GM12878 (cell line): ENCODE measurements around the gene TRERF1. TPM values are rescaled to one million over a fixed set of nuclear protein-coding genes. Genes with fewer than 3 reads are reported as not detected.

ENCODE experiments used
- ATAC-seq: fragments of 200-7000 bp; cut with Tn5 transposase; 3 replicates; pipeline ENCODE4 v1.9.1; 2020; ENCODE audit warnings: mild to moderate bottlenecking, moderate library complexity
- BruUV-seq: library from RNA; stranded (reverse); fragments of 400-500 nt; replicated peaks from 2 replicates; lab custom pipeline; 2021; lab: Mats Ljungman, UMichigan
- CTCF ChIA-PET: fragments of 300-600 bp; sonication (Branson Sonifier 250); formaldehyde crosslinking; extraction: SDS; loops from one replicate; lab custom pipeline; 2021; ENCODE audit warnings: inconsistent platforms; lab: Yijun Ruan, JAX
- POLR2A ChIA-PET: fragments of 350-600 bp; formaldehyde crosslinking; extraction: SDS; loops from one replicate; lab custom pipeline; 2021; ENCODE audit warnings: inconsistent platforms; lab: Charles Lee
- RAD21 ChIA-PET: fragments of 300-600 bp; sonication (Branson Sonifier 250); formaldehyde crosslinking; loops from one replicate; lab custom pipeline; 2023; ENCODE audit warnings: antibody characterized with exemption; ENCODE audit not compliant: unreplicated experiment; lab: Charles Lee
- SMC1A ChIA-PET: fragments of 300-600 bp; sonication (Branson Sonifier 250); formaldehyde crosslinking; loops from one replicate; lab custom pipeline; 2023; ENCODE audit not compliant: unreplicated experiment, uncharacterized antibody; lab: Charles Lee
- DNase-seq: peaks from one replicate; pipeline ENCODE4 v3.0.0-alpha.2; 2011; ENCODE audit warnings: low read depth, low spot score
- FAIRE-seq: peaks from 3 replicates; lab custom pipeline; 2011; peaks lifted over from hg19 to GRCh38; lab: Jason Lieb, UNC
- H2AFZ ChIP-seq: 2 replicates; pipeline ENCODE4 v1.6.0; 2011; ENCODE audit warnings: low read depth, low read length, control low read depth; ENCODE audit not compliant: control insufficient read depth
- H3K27ac ChIP-seq: 2 replicates; pipeline ENCODE4 v1.5.1; 2011; ENCODE audit warnings: control low read depth; ENCODE audit not compliant: control insufficient read depth, insufficient read depth
- H3K27me3 ChIP-seq, 2 experiments: replicated peaks in 1 of 2; 2 replicates each; pipeline versions ENCODE4 v1.6.0 to v1.6.1; 2011; ENCODE audit warnings: low read length in 1 of 2; ENCODE audit not compliant: control insufficient read depth in 2 of 2, insufficient read depth in 2 of 2
- H3K36me3 ChIP-seq, 2 experiments: 2 replicates each; pipeline ENCODE4 v1.5.1; 2011; ENCODE audit warnings: low read length in 1 of 2; ENCODE audit not compliant: control insufficient read depth in 2 of 2, insufficient read depth in 2 of 2
- H3K4me1 ChIP-seq: 2 replicates; pipeline ENCODE4 v1.6.1; 2011; ENCODE audit warnings: mild to moderate bottlenecking, low read length, moderate library complexity, mixed read lengths; ENCODE audit not compliant: control insufficient read depth, insufficient read depth
- H3K4me2 ChIP-seq: 2 replicates; pipeline ENCODE4 v1.6.0; 2011; ENCODE audit warnings: control low read depth; ENCODE audit not compliant: control insufficient read depth, insufficient read depth
- H3K4me3 ChIP-seq: fragments of 200-600 bp; sonication (generic); 2 replicates; pipeline ENCODE4 v1.5.1; 2016
- H3K79me2 ChIP-seq: 2 replicates; pipeline ENCODE4 v1.6.0; 2011; ENCODE audit warnings: low read length; ENCODE audit not compliant: control insufficient read depth, insufficient read depth
- H3K9ac ChIP-seq: 2 replicates; pipeline ENCODE4 v1.8.0; 2011; ENCODE audit warnings: low read length, control low read depth, mixed read lengths; ENCODE audit not compliant: control insufficient read depth, insufficient read depth
- H3K9me3 ChIP-seq: replicated peaks from 3 replicates; pipeline ENCODE4 v1.5.1; 2011; ENCODE audit warnings: mild to moderate bottlenecking, low read length; ENCODE audit not compliant: control insufficient read depth, insufficient read depth
- H4K20me1 ChIP-seq: 2 replicates; pipeline ENCODE4 v1.6.0; 2011; ENCODE audit not compliant: control insufficient read depth, insufficient read depth
- ATF7 ChIP-seq: fragments of 450-650 bp; IDR thresholded peaks from 2 replicates; pipeline ENCODE4 v1.6.1; 2016; ENCODE audit warnings: low read depth, mild to moderate bottlenecking
- CHD4 ChIP-seq: fragments of 200-600 bp; sonication (generic); IDR thresholded peaks from 2 replicates; pipeline ENCODE4 v1.6.1; 2016; ENCODE audit warnings: mild to moderate bottlenecking
- DPF2 ChIP-seq: fragments of 450-650 bp; IDR thresholded peaks from 2 replicates; pipeline ENCODE4 v1.6.1; 2017; ENCODE audit warnings: mild to moderate bottlenecking
- HCFC1 ChIP-seq: fragments of 150-350 bp; IDR thresholded peaks from 2 replicates; pipeline ENCODE4 v1.6.1; 2014; ENCODE audit warnings: low read length
- NFXL1 ChIP-seq: fragments of 450-650 bp; IDR thresholded peaks from 2 replicates; pipeline ENCODE4 v1.6.1; 2017; ENCODE audit warnings: antibody characterized with exemption, mild to moderate bottlenecking, borderline replicate concordance
- NFYB ChIP-seq: IDR thresholded peaks from 2 replicates; pipeline ENCODE4 v1.6.1; 2011; ENCODE audit warnings: low read depth, mild to moderate bottlenecking, low read length, improper control_type of control experiment, moderate library complexity; ENCODE audit not compliant: insufficient read depth
- POU2F2 ChIP-seq: IDR thresholded peaks from 3 replicates; pipeline ENCODE4 v1.6.1; 2011; ENCODE audit warnings: low read depth, mild to moderate bottlenecking, low read length, borderline replicate concordance
- RAD21 ChIP-seq: IDR thresholded peaks from 2 replicates; pipeline ENCODE4 v1.6.1; 2011; ENCODE audit warnings: mild to moderate bottlenecking, low read depth, low read length, moderate library complexity; ENCODE audit not compliant: insufficient read depth
- RAD51 ChIP-seq: fragments of 450-650 bp; IDR thresholded peaks from 2 replicates; pipeline ENCODE4 v1.6.1; 2016; ENCODE audit warnings: moderate library complexity, mild to moderate bottlenecking, inconsistent platforms
- RUNX3 ChIP-seq: IDR thresholded peaks from 2 replicates; pipeline ENCODE4 v1.6.1; 2012; ENCODE audit warnings: low read length, inconsistent platforms
- SMAD1 ChIP-seq: fragments of 450-650 bp; IDR thresholded peaks from 2 replicates; pipeline ENCODE4 v1.6.1; 2018; ENCODE audit warnings: mild to moderate bottlenecking, low read depth; ENCODE audit not compliant: partially characterized antibody
- SREBF2 ChIP-seq: IDR thresholded peaks from 2 replicates; pipeline ENCODE4 v1.6.1; 2012; ENCODE audit warnings: mild to moderate bottlenecking, low read length
- STAT3 ChIP-seq: IDR thresholded peaks from 2 replicates; pipeline ENCODE4 v1.6.1; 2011; ENCODE audit warnings: low read depth, low read length, improper control_type of control experiment
- TAF1 ChIP-seq: IDR thresholded peaks from 2 replicates; pipeline ENCODE4 v1.6.1; 2011; ENCODE audit warnings: mild to moderate bottlenecking, low read depth, low read length, borderline replicate concordance
- WGBS: methylation state at CpG from one replicate; pipeline ENCODE4 v1.1.6; 2016; ENCODE audit warnings: low lambda C conversion rate; ENCODE audit not compliant: insufficient replicate concordance, insufficient coverage; ENCODE audit errors: missing lambda C conversion rate; 5-methylcytosine and 5-hydroxymethylcytosine counted together
- in situ Hi-C: fragments of 300-500 bp; cut with MboI; formaldehyde crosslinking; loops from 9 replicates; pipeline ENCODE4 v1.14.3; 2018; ENCODE audit warnings: mixed read lengths
- intact Hi-C: fragments of 100-400 bp; cut with micrococcal nuclease; formaldehyde crosslinking; loops from one replicate; pipeline ENCODE4 v1.14.2; 2022; ENCODE audit not compliant: unreplicated experiment
- polyA plus RNA-seq, 11 experiments: library from polyadenylated mRNA; depleted of rRNA in 4 of 11; unstranded in 6 of 11; stranded (reverse) in 5 of 11; fragments of >200 nt; fragmentation: Nextera tagmentation in 4 of 11; fragmentation: Illumina TruSeq in 1 of 11; extraction: Ambion mirVana in 4 of 11; extraction: Trizol in 1 of 11; gene quantifications; 1 replicate in 1 of 11; 2 replicates in 10 of 11; pipeline versions ENCODE4 v1.2.1 to v1.2.3, GENCODE V29; 2011 to 2016; ENCODE audit warnings: inconsistent platforms in 2 of 11, missing spikeins in 2 of 11, low read depth in 1 of 11
- total RNA-seq, 4 experiments: library from RNA; depleted of rRNA in 3 of 4; stranded (reverse); fragments of >200 nt in 3 of 4; fragmentation: Illumina TruSeq in 1 of 4; extraction: Trizol in 1 of 4; gene quantifications; 2 replicates each; pipeline versions ENCODE4 v1.2.1 to v1.2.3, GENCODE V29; 2013 to 2021
- TF ChIP-seq, protein P1 (sequence below): fragments of 150-350 bp; IDR thresholded peaks from 2 replicates; pipeline ENCODE4 v1.6.1; 2016; ENCODE audit warnings: low read depth, low read length
- TF ChIP-seq, protein P2 (sequence below): IDR thresholded peaks from 2 replicates; pipeline ENCODE4 v1.6.1; 2011; ENCODE audit warnings: low read depth, mild to moderate bottlenecking, low read length, moderate library complexity, borderline replicate concordance; ENCODE audit errors: extremely low read depth
- TF ChIP-seq, protein P3 (sequence below): fragments of 450-650 bp; formaldehyde crosslinking; IDR thresholded peaks from 2 replicates; pipeline ENCODE4 v1.4.0; 2020; ENCODE audit warnings: mild to moderate bottlenecking, moderate library complexity

The TRERF1 gene
- total and polyA plus RNA-seq, 10 of the 15 experiments (the other 5 are each of a cell fraction or from before 2014, with no cell fraction given) = 2.2 to 19.4 (median 7.2) TPM

DNA sequence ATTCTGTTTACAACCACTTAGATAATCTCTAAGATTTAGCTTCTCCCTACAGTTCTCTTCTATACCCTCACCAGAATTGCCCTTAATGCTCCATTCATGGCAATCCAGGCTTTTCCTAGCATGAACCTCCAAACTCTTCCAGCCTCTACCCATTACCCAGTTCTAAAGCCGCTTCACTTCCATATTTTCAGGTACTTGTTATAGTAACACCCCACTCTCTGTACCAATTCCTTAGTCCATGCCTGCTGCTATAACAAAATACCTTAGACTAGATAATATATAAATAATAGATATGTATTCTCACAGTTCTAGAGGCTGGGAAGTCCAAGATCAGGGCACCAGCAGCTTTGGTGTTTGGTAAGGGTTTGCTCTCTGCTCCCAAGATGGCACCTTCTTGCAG, 16.5 kb upstream of the TRERF1 start:
- ChIA-PET CTCF (interaction anchor here (1.3 kb wide), 1 partner anchor 23 kb away, joined by 3 read pairs; no protein-coding TSS in a partner anchor), RAD21 (interaction anchor here (2.2 kb wide), 1 partner anchor 79 kb away, joined by 6 read pairs; no protein-coding TSS in a partner anchor)
- no peaks in the 10 kb centered on the region for H4K20me1 ChIP-seq
- no peaks in the 10 kb centered on the region for H3K4me1 ChIP-seq
- H3K27me3 ChIP-seq = no peaks in the 10 kb centered on the region
- no peaks in the 10 kb centered on the region for H3K79me2 ChIP-seq
- H3K27ac ChIP-seq = no peak overlapping the region
- H3K4me3 ChIP-seq = no peak overlapping the region
- no TSS peak for BruUV-seq
- ATAC-seq (no peak), FAIRE-seq (no peak)
- no peaks in the 10 kb centered on the region for H3K36me3 ChIP-seq
- no peak overlapping the region for H3K4me2 ChIP-seq
- TF ChIP-seq TAF1 (no peak), RAD51 (no peak), NFXL1 (no peak), STAT3 (no peak), SREBF2 (no peak), SMAD1 (no peak), RUNX3 (no peak), CHD4 (no peak), RAD21 (no peak), NFYB (no peak), DPF2 (no peak), ATF7 (no peak), HCFC1 (no peak), POU2F2 (no peak)
- TF ChIP-seq, protein P1, sequence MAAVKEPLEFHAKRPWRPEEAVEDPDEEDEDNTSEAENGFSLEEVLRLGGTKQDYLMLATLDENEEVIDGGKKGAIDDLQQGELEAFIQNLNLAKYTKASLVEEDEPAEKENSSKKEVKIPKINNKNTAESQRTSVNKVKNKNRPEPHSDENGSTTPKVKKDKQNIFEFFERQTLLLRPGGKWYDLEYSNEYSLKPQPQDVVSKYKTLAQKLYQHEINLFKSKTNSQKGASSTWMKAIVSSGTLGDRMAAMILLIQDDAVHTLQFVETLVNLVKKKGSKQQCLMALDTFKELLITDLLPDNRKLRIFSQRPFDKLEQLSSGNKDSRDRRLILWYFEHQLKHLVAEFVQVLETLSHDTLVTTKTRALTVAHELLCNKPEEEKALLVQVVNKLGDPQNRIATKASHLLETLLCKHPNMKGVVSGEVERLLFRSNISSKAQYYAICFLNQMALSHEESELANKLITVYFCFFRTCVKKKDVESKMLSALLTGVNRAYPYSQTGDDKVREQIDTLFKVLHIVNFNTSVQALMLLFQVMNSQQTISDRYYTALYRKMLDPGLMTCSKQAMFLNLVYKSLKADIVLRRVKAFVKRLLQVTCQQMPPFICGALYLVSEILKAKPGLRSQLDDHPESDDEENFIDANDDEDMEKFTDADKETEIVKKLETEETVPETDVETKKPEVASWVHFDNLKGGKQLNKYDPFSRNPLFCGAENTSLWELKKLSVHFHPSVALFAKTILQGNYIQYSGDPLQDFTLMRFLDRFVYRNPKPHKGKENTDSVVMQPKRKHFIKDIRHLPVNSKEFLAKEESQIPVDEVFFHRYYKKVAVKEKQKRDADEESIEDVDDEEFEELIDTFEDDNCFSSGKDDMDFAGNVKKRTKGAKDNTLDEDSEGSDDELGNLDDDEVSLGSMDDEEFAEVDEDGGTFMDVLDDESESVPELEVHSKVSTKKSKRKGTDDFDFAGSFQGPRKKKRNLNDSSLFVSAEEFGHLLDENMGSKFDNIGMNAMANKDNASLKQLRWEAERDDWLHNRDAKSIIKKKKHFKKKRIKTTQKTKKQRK = no peak
- TF ChIP-seq, protein P2, sequence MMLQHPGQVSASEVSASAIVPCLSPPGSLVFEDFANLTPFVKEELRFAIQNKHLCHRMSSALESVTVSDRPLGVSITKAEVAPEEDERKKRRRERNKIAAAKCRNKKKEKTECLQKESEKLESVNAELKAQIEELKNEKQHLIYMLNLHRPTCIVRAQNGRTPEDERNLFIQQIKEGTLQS = no peak
- TF ChIP-seq, protein P3, sequence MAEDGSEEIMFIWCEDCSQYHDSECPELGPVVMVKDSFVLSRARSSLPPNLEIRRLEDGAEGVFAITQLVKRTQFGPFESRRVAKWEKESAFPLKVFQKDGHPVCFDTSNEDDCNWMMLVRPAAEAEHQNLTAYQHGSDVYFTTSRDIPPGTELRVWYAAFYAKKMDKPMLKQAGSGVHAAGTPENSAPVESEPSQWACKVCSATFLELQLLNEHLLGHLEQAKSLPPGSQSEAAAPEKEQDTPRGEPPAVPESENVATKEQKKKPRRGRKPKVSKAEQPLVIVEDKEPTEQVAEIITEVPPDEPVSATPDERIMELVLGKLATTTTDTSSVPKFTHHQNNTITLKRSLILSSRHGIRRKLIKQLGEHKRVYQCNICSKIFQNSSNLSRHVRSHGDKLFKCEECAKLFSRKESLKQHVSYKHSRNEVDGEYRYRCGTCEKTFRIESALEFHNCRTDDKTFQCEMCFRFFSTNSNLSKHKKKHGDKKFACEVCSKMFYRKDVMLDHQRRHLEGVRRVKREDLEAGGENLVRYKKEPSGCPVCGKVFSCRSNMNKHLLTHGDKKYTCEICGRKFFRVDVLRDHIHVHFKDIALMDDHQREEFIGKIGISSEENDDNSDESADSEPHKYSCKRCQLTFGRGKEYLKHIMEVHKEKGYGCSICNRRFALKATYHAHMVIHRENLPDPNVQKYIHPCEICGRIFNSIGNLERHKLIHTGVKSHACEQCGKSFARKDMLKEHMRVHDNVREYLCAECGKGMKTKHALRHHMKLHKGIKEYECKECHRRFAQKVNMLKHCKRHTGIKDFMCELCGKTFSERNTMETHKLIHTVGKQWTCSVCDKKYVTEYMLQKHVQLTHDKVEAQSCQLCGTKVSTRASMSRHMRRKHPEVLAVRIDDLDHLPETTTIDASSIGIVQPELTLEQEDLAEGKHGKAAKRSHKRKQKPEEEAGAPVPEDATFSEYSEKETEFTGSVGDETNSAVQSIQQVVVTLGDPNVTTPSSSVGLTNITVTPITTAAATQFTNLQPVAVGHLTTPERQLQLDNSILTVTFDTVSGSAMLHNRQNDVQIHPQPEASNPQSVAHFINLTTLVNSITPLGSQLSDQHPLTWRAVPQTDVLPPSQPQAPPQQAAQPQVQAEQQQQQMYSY = no peak
- TF ChIP-seq, all 136 proteins: peak for 0
- in situ Hi-C loops (no loop called here), intact Hi-C loops (no loop called here)
- ChIA-PET SMC1A (no interaction called here), POLR2A (no interaction called here)
- WGBS = 96% methylated on average over 1 of the region's 1 CpG
- H3K9me3 ChIP-seq = peaks cover 6% of the 10 kb centered on the region; the same call in 2 of the 3 replicates
- no peak for DNase-seq
- H3K9ac ChIP-seq = no peak overlapping the region
- no peak overlapping the region for H2AFZ ChIP-seq
